DMS 273 (cell line): Measurements from ENCODE around the gene ZDHHC14.
"Not testable (repeated sequence)": the region's sequence is repeated elsewhere in the genome, so short reads cannot be mapped to it uniquely, and the experiment has no call there.

ENCODE experiments used
- DNase-seq: peaks from one replicate; lab custom pipeline; 2025; ENCODE audit not compliant: unreplicated experiment; lab: John Stamatoyannopoulos, UW

Gene ZDHHC14

DNA sequence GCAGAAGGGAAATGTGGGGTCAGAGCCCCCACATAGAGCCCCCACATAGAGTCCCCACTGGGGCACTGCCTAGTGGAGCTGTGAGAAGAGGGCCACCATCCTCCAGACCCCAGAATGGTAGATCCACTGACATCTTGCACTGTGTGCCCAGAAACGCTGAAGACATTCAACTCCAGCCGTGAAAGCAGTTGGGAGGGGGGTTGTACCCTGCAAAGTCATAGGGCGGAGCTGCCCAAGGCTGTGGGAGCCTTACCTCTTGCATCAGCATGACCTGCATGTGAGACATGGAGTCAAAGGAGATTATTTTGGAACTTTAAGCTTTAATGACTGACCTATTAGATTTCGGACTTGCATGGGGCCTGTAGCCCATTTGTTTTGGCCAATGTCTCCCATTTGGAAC lies 209.7 kb downstream of the ZDHHC14 start:
- DNase-seq: not testable (repeated sequence)

GRCh38 chr6:157592541-157592940 lies 211.6 kb downstream of the ZDHHC14 start:
- DNase-seq: no peak

GRCh38 chr6:157592980-157593379 lies 212.0 kb downstream of the ZDHHC14 start:
- no peak for DNase-seq

- no peak for DNase-seq
Measured at GRCh38 chr6:157593596-157593995, 212.6 kb downstream of the ZDHHC14 start.

DNA sequence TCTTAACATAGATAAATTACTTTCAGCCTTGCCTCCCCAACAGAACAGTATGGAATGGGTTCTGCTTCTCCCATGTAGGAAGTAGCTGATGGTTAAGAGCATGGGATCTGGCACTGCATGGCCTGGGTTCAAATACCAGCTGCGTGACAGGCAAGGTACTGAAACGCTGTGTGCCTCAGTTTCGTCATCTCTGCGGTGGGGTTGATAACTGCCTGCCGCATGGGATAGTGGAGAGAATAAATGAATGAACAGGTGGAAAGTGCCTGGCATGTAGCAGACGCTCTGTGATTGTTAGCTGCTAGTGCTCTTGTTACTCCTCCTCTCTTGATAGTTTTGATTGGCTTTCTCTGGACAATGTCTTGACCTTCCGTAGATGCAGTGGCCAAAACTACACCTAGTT lies 213.3 kb downstream of the ZDHHC14 start:
- DNase-seq: no peak

DNA sequence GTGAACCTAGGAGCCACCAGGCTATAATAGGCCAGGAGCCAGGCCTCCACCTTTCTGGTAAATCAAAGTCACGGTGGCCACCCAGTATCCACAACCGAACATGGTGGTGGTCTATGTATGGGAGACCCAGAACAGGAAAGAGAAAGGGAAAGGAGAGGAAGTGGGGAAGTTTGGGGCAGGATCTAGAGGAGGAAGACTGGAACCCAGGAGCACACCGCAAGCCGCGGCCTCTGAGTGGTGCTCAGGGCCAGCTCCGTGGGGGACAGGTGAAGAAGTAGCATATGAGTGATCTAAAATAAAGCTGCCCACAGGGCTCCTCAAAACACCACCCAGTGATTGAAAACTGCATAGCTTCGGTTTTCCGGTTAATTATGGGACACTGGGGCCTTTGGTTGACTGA lies 214.8 kb downstream of the ZDHHC14 start:
- DNase-seq: no peak

- no peak for DNase-seq
Measured at GRCh38 chr6:157596461-157596860, 215.5 kb downstream of the ZDHHC14 start.

- no peak for DNase-seq
Measured at GRCh38 chr6:157596886-157597285, 215.9 kb downstream of the ZDHHC14 start.

DNA sequence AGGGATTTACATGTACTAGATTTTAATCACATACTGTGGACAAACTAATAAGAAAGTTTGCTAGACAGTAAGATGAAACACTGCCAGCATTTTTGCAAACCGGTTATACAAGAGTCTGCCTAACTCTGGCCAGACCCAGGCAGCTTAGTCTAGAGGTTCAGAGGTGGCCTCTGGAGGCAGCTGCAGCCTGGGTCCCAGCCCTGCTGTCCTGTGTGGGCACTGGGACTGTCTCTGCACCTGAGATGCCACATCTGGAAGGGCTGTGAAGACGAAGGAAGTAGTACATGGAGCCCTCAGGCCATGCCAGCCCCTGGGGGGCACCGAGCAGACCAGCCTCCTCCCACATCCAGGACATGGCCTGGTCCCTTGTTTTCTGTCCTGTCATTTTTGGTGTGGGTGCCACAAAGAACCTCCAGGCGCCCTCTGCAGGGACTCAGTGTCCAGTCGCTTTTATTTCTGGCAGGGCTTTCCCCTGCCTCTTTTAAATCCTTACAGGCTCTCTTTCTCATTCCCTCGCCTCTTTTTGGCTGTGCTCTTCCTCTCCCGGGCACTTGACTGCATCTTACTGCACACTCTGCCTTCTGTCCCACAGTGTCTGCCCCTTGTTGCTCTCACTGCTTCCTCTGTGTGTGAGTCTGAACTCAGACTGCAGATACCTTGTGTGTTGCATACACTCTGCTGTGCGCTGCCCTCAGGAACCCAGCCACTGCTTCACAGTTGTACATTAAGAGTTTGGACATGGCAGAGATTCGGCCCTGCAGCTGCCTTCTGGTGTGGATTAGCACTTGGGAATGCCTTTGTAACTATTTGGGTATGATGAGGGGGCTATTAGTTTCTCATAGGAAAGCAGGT lies 216.7 kb downstream of the ZDHHC14 start:
- DNase-seq: peak; percentile 50

- no peak for DNase-seq
Measured at GRCh38 chr6:157599191-157599590, 218.2 kb downstream of the ZDHHC14 start.

- no peak for DNase-seq
Measured at GRCh38 chr6:157600807-157601206, 219.8 kb downstream of the ZDHHC14 start.

GRCh38 chr6:157602521-157603295 lies 221.7 kb downstream of the ZDHHC14 start:
- no peak for DNase-seq

GRCh38 chr6:157603314-157603940 lies 222.4 kb downstream of the ZDHHC14 start:
- DNase-seq: no peak

- DNase-seq: no peak
Measured at GRCh38 chr6:157603971-157604370, 223.0 kb downstream of the ZDHHC14 start.

DNA sequence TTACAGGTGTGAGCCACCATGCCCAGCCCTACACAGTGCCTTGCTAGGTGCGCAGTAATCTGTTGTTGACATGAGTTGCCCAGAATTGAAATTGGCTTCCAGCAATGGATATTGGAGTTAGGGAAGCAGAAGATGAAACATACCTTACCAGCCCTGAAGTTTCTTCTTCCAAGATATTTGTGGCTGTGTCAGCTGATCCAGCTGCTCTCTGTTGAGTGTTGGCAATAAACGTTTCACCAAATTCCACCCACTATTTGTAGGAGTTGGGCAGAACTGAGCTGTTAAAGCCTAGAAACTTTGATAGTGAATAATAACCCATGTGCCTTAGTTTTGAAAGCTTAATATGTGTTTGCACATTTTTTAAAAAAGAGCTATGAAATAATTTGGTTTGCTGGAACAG lies 223.8 kb downstream of the ZDHHC14 start:
- no peak for DNase-seq

DNA sequence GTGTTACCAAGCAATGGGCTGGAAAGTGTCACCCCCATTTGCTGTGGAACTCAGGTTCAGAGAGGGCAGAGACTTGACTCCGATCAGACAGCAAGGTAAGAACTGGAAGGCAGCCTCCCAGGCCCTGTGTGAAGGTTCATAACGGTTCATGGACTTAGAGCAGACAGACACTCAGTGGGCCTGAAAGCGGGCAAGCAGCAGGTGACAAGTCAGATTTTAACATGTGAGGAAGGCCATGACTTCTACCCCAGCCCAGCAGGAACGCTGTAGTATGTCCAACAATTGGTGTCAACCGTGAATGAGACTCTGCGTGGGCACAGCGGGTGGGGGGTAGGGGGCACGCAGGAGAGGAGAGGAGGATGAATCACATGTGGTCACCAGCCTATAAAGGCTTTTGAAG lies 224.5 kb downstream of the ZDHHC14 start:
- DNase-seq: no peak

DNA sequence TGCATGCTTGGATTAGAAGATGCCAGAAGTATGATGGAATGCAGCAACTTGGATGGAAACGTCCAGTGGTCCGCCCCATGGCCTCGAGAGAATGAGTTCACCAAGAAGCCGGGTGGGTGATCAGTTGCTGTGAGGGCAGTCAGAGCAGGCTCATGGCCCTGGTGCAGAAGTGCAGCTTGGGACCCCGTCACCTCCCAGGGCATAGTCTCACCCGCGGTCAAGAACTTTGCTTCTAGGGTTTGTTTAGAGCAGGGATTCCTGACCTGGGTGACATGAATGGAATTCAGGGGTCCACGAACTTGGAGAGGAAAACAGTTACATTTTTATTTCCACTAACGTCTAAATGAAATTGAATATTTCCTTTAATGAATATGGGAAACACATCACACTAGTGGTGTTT lies 225.5 kb downstream of the ZDHHC14 start:
- DNase-seq: no peak

DNA sequence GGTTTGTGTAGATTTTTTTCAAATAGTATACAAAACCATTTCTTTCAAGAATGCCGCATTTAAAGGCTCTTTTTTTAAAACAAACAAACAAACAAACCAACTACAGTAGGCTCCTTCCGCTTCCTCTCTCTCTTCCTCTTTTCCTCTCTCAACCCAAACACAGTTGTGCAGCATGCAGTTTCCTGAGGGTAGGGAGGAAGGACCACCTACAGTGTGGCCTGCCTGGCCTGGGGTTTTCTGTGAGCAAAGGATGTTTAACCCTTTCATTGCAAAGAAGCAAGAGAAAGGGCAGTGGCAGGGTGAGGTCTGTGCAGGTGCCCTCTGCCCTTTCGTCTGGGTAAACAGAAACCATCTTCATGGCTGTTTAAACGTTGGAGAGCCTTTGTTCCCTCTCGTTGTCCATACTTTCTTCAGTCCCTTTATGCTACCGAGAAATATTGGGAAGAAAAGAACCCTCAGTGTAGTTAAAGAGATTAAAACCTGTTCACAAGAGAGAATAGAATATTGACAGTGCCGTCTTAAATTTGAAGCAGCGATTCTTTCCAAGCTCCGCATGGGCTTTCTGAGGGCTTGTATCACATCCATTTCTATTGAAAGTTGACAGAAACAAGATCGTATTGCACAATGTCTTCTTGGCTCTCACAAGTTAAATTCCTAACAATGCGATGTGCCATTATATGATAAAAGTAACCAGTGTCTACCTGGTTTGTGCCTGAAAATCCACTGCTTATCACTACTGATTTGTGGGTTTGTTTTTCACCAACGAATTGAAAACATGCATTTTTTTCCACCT lies 226.5 kb downstream of the ZDHHC14 start:
- DNase-seq: no peak

DNA sequence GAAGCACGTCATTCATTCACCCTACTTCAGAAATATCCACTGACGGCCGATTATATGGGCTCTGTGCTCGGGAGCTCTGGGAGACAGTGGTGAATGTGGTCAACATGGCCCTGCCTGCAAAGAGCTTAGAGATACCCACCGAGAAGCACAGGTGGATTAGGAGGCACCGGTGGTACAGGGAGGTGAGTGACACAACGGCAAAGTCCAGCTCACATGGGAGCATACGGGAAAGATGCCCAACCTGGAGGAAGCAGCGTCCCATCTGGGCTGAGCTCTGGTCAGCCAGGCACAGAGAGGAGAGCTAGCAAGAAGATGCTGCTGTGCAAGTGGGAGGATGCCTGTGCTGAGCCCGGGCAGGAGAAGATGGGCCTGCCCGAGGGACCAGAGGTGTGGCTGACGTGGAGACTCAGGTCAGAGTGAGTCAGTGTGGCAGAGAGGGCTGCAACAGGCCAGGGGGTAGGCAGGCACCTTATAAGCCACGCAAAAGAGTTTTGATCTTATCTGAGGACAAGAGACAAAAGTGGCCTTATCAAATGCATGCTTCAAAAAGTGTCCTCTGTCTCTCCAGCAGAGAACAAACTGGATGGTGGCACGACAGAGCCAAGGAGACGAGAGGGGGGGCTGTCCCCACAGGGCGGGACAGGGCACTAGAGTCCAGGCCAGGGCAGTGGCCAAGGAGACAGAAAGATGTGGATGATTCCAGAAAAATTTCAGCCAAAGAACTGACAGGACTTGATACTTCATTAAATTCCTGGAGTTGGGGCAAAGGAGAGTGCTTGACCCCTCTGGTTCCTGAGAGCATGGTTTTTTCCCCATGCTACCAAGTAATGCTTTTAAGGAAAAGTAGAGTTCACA lies 227.5 kb downstream of the ZDHHC14 start:
- no peak for DNase-seq

DNA sequence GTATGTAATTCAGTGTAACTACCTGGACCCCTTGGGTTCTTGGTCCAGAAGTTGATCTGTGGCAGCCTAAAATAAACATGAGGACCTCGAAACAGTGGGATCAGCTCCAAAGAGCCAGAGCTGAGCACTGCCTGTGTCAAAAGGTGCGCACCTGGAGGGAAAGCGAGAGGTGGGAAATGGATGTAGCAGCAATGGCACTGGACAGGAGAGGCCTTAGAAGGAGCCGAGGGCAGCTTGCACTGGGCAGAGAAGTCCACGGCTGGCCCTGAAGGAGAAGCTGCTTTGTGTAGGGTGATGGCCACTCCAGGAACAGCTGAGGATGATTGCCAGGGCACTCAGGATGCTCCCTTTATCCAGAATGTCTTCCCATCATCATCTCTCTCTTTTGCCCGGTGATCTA lies 228.1 kb downstream of the ZDHHC14 start:
- no peak for DNase-seq
